Measurements from ENCODE around the gene NOS1AP. TPM values are rescaled to one million over a fixed set of nuclear protein-coding genes. Genes with fewer than 3 reads are reported as not detected.

NOS1AP gene
- polyA plus RNA-seq, 4 donors: 0.89 to 2.1 (median 1.7) TPM

GRCh38 chr1:162233937-162234336 lies 164.4 kb downstream of the NOS1AP start:
- H3K27me3 ChIP-seq (ENCODE audit: control insufficient read depth in 3 of 3, insufficient read depth in 3 of 3, low read length in 3 of 3): no peaks in the 10 kb centered on the region
- H3K9me3 ChIP-seq (ENCODE audit: control insufficient read depth in 2 of 2, insufficient read depth in 1 of 2, low read depth in 1 of 2, low read length in 1 of 2): no peaks in the 10 kb centered on the region
- FAIRE-seq: no peak
- 86 to 96% (median 87%) methylated on average over 1 of the region's 1 CpG for WGBS, 3 donors
- no peak overlapping the region for H3K4me3 ChIP-seq (ENCODE audit: low read depth in 1 of 3, low read length in 3 of 3)
- no peak overlapping the region for H3K27ac ChIP-seq (ENCODE audit: low read depth in 1 of 3, low read length in 2 of 3)
- DNase-seq: no peak
- H3K4me1 ChIP-seq (ENCODE audit: control insufficient read depth in 3 of 3, insufficient read depth in 2 of 3, low read depth in 1 of 3, low read length in 2 of 3): no peaks in the 10 kb centered on the region
- H3K36me3 ChIP-seq (ENCODE audit: control insufficient read depth in 3 of 3, insufficient read depth in 2 of 3, low read depth in 1 of 3, low read length in 3 of 3): no peaks in the 10 kb centered on the region

DNA sequence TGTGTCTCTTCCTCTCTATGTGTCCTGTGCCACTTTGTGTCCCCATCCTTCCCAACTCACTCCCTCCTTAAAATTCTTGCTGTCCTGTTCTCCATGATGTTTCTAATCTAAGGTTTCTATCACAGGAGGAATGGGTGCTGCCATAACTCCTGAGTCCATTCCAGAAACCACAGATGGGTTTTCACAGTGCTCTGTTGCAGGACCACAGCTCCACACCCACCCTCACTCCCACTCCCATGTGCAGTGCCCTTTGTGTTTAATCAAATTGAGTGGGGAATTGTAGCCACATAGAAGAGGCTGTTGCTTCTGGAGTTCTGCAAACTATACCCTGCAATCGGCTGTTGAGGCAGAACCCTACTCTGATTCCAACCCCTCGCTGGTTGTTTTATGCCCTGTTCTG lies 165.1 kb downstream of the NOS1AP start:
- Histone ChIP-seq H3K27ac (ENCODE audit: low read depth in 1 of 3, low read length in 2 of 3) (no peak overlapping the region), H3K36me3 (ENCODE audit: control insufficient read depth in 3 of 3, insufficient read depth in 2 of 3, low read depth in 1 of 3, low read length in 3 of 3) (no peaks in the 10 kb centered on the region), H3K27me3 (ENCODE audit: control insufficient read depth in 3 of 3, insufficient read depth in 3 of 3, low read length in 3 of 3) (no peaks in the 10 kb centered on the region), H3K9me3 (ENCODE audit: control insufficient read depth in 2 of 2, insufficient read depth in 1 of 2, low read depth in 1 of 2, low read length in 1 of 2) (no peaks in the 10 kb centered on the region), H3K4me1 (ENCODE audit: control insufficient read depth in 3 of 3, insufficient read depth in 2 of 3, low read depth in 1 of 3, low read length in 2 of 3) (peaks cover 0 to 2% (median 0%) of the 10 kb centered on the region in 3 donors), H3K4me3 (ENCODE audit: low read depth in 1 of 3, low read length in 3 of 3) (no peak overlapping the region)
- WGBS, 3 donors: 88 to 93% (median 88%) methylated on average over 2 of the region's 2 CpGs
- FAIRE-seq (no peak), DNase-seq (no peak)

- Histone ChIP-seq H3K9me3 (ENCODE audit: control insufficient read depth in 2 of 2, insufficient read depth in 1 of 2, low read depth in 1 of 2, low read length in 1 of 2) (no peaks in the 10 kb centered on the region), H3K27ac (ENCODE audit: low read depth in 1 of 3, low read length in 2 of 3) (no peak overlapping the region), H3K4me3 (ENCODE audit: low read depth in 1 of 3, low read length in 3 of 3) (no peak overlapping the region), H3K27me3 (ENCODE audit: control insufficient read depth in 3 of 3, insufficient read depth in 3 of 3, low read length in 3 of 3) (no peaks in the 10 kb centered on the region), H3K36me3 (ENCODE audit: control insufficient read depth in 3 of 3, insufficient read depth in 2 of 3, low read depth in 1 of 3, low read length in 3 of 3) (no peaks in the 10 kb centered on the region), H3K4me1 (ENCODE audit: control insufficient read depth in 3 of 3, insufficient read depth in 2 of 3, low read depth in 1 of 3, low read length in 2 of 3) (peaks cover 0 to 10% (median 0%) of the 10 kb centered on the region in 3 donors)
- WGBS, 3 donors: 84 to 88% (median 84%) methylated on average over 7 of the region's 7 CpGs
- DNase-seq (no peak), FAIRE-seq (no peak)
Observed at GRCh38 chr1:162235241-162235800, 165.8 kb downstream of the NOS1AP start.

GRCh38 chr1:162236201-162236600 lies 166.7 kb downstream of the NOS1AP start:
- H3K4me1 ChIP-seq (ENCODE audit: control insufficient read depth in 3 of 3, insufficient read depth in 2 of 3, low read depth in 1 of 3, low read length in 2 of 3): peaks cover 0 to 15% (median 0%) of the 10 kb centered on the region in 3 donors
- FAIRE-seq: no peak
- H3K4me3 ChIP-seq (ENCODE audit: low read depth in 1 of 3, low read length in 3 of 3): no peak overlapping the region
- no peak for DNase-seq
- no peak overlapping the region for H3K27ac ChIP-seq (ENCODE audit: low read depth in 1 of 3, low read length in 2 of 3)
- no peaks in the 10 kb centered on the region for H3K36me3 ChIP-seq (ENCODE audit: control insufficient read depth in 3 of 3, insufficient read depth in 2 of 3, low read depth in 1 of 3, low read length in 3 of 3)
- 80 to 93% (median 86%) methylated on average over 3 of the region's 3 CpGs for WGBS, 3 donors
- H3K27me3 ChIP-seq (ENCODE audit: control insufficient read depth in 3 of 3, insufficient read depth in 3 of 3, low read length in 3 of 3): peaks cover 0 to 3% (median 0%) of the 10 kb centered on the region in 3 donors
- H3K9me3 ChIP-seq (ENCODE audit: control insufficient read depth in 2 of 2, insufficient read depth in 1 of 2, low read depth in 1 of 2, low read length in 1 of 2): no peaks in the 10 kb centered on the region

- H3K4me1 ChIP-seq (ENCODE audit: control insufficient read depth in 3 of 3, insufficient read depth in 2 of 3, low read depth in 1 of 3, low read length in 2 of 3): peaks cover 0 to 15% (median 0%) of the 10 kb centered on the region in 3 donors
- DNase-seq (no peak), FAIRE-seq (no peak)
- WGBS, 3 donors: 75 to 81% (median 80%) methylated on average over 2 of the region's 2 CpGs
- no peak overlapping the region for H3K27ac ChIP-seq (ENCODE audit: low read depth in 1 of 3, low read length in 2 of 3)
- H3K4me3 ChIP-seq (ENCODE audit: low read depth in 1 of 3, low read length in 3 of 3): no peak overlapping the region
- peaks cover 0 to 3% (median 0%) of the 10 kb centered on the region in 3 donors for H3K27me3 ChIP-seq (ENCODE audit: control insufficient read depth in 3 of 3, insufficient read depth in 3 of 3, low read length in 3 of 3)
- no peaks in the 10 kb centered on the region for H3K9me3 ChIP-seq (ENCODE audit: control insufficient read depth in 2 of 2, insufficient read depth in 1 of 2, low read depth in 1 of 2, low read length in 1 of 2)
- no peaks in the 10 kb centered on the region for H3K36me3 ChIP-seq (ENCODE audit: control insufficient read depth in 3 of 3, insufficient read depth in 2 of 3, low read depth in 1 of 3, low read length in 3 of 3)
Observed at GRCh38 chr1:162236618-162237017, 167.1 kb downstream of the NOS1AP start.

- Histone ChIP-seq H3K27ac (ENCODE audit: low read depth in 1 of 3, low read length in 2 of 3) (no peak overlapping the region), H3K9me3 (ENCODE audit: control insufficient read depth in 2 of 2, insufficient read depth in 1 of 2, low read depth in 1 of 2, low read length in 1 of 2) (no peaks in the 10 kb centered on the region), H3K36me3 (ENCODE audit: control insufficient read depth in 3 of 3, insufficient read depth in 2 of 3, low read depth in 1 of 3, low read length in 3 of 3) (no peaks in the 10 kb centered on the region), H3K4me3 (ENCODE audit: low read depth in 1 of 3, low read length in 3 of 3) (no peak overlapping the region), H3K27me3 (ENCODE audit: control insufficient read depth in 3 of 3, insufficient read depth in 3 of 3, low read length in 3 of 3) (peaks cover 0 to 3% (median 0%) of the 10 kb centered on the region in 3 donors), H3K4me1 (ENCODE audit: control insufficient read depth in 3 of 3, insufficient read depth in 2 of 3, low read depth in 1 of 3, low read length in 2 of 3) (peaks cover 0 to 15% (median 0%) of the 10 kb centered on the region in 3 donors)
- FAIRE-seq (no peak), DNase-seq (no peak)
- WGBS, 3 donors: 35 to 66% (median 47%) methylated on average over 4 of the region's 4 CpGs
Observed at GRCh38 chr1:162240577-162240976, 171.1 kb downstream of the NOS1AP start.

GRCh38 chr1:162242804-162243203 lies 173.3 kb downstream of the NOS1AP start:
- H3K4me1 ChIP-seq (ENCODE audit: control insufficient read depth in 3 of 3, insufficient read depth in 2 of 3, low read depth in 1 of 3, low read length in 2 of 3): peaks cover 0 to 29% (median 1%) of the 10 kb centered on the region in 3 donors
- peaks cover 0 to 3% (median 0%) of the 10 kb centered on the region in 3 donors for H3K27me3 ChIP-seq (ENCODE audit: control insufficient read depth in 3 of 3, insufficient read depth in 3 of 3, low read length in 3 of 3)
- FAIRE-seq (no peak), DNase-seq (no peak)
- H3K27ac ChIP-seq (ENCODE audit: low read depth in 1 of 3, low read length in 2 of 3): no peak overlapping the region
- no peak overlapping the region for H3K4me3 ChIP-seq (ENCODE audit: low read depth in 1 of 3, low read length in 3 of 3)
- no peaks in the 10 kb centered on the region for H3K36me3 ChIP-seq (ENCODE audit: control insufficient read depth in 3 of 3, insufficient read depth in 2 of 3, low read depth in 1 of 3, low read length in 3 of 3)
- H3K9me3 ChIP-seq (ENCODE audit: control insufficient read depth in 2 of 2, insufficient read depth in 1 of 2, low read depth in 1 of 2, low read length in 1 of 2): no peaks in the 10 kb centered on the region
- WGBS, 3 donors: 93 to 94% (median 93%) methylated on average over 6 of the region's 6 CpGs

DNA sequence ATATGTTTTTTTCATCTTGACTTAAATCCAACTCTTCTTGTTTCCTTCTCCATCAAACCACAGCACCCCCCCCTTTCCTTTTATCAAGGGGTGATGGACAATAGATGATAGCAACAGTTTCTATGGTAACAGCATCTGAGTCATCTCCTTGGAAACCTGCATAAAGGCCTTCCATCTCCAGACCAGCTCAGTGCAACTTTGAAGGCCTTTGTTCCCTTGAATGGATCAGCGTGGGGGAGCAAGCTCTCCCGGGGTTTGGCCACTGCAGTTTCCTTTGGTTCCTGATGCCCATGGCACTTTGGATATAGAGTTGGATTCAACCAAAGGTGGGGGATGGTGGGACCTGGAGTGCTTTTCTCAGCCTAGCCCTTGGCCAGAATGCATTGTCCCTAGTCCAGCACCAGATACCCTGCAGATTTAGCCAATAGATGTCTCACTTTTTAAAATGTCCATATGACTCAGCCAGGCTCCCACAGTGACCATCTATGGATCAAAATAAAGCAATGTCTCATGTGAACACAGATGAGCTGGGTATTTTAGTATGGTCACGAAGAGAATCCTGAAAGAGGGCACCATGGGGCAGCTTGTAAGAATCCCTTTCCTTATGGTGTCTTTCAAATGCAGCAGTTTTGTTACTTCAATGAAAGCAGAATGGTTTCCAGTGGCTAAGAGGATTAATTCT lies 179.5 kb downstream of the NOS1AP start:
- H3K36me3 ChIP-seq (ENCODE audit: control insufficient read depth in 3 of 3, insufficient read depth in 2 of 3, low read depth in 1 of 3, low read length in 3 of 3): no peaks in the 10 kb centered on the region
- H3K9me3 ChIP-seq (ENCODE audit: control insufficient read depth in 2 of 2, insufficient read depth in 1 of 2, low read depth in 1 of 2, low read length in 1 of 2): no peaks in the 10 kb centered on the region
- H3K27me3 ChIP-seq (ENCODE audit: control insufficient read depth in 3 of 3, insufficient read depth in 3 of 3, low read length in 3 of 3): no peaks in the 10 kb centered on the region
- no peak for FAIRE-seq
- 85 to 88% (median 87%) methylated on average over 3 of the region's 3 CpGs for WGBS, 3 donors
- peaks cover 3 to 21% (median 5%) of the 10 kb centered on the region in 3 donors for H3K4me1 ChIP-seq (ENCODE audit: control insufficient read depth in 3 of 3, insufficient read depth in 2 of 3, low read depth in 1 of 3, low read length in 2 of 3)
- no peak overlapping the region for H3K4me3 ChIP-seq (ENCODE audit: low read depth in 1 of 3, low read length in 3 of 3)
- no peak overlapping the region for H3K27ac ChIP-seq (ENCODE audit: low read depth in 1 of 3, low read length in 2 of 3)
- no peak for DNase-seq
